ENCODE measurements around the gene ZNF277.

Gene ZNF277

GRCh38 chr7:112385516-112385915 is 179.0 kb downstream of the ZNF277 start:
- Histone ChIP-seq H3K4me1 (ENCODE audit: control insufficient read depth, insufficient read depth, low read length) (no peaks in the 10 kb centered on the region), H3K36me3 (ENCODE audit: control insufficient read depth in 2 of 2, insufficient read depth in 1 of 2, low read length in 2 of 2) (no peaks in the 10 kb centered on the region), H3K4me3 (ENCODE audit: low read depth, low read length) (no peak overlapping the region), H3K9me3 (ENCODE audit: control insufficient read depth, insufficient read depth, low read depth, low read length) (no peaks in the 10 kb centered on the region), H3K27ac (ENCODE audit: extremely low read depth, low read depth, low read length) (no peak overlapping the region)
- ChIA-PET POLR2A (no interaction called here), CTCF (no interaction called here)
- no peak for TF ChIP-seq ZNF146 (tag by site-specific recombination; IDR thresholded peaks at IDR 0.05)
- TF ChIP-seq ZFP37 (tag by site-specific recombination; IDR thresholded peaks at IDR 0.05), result no peak
- TF ChIP-seq ZNF521 (tag by site-specific recombination; IDR thresholded peaks at IDR 0.05), result no peak
- no peak for TF ChIP-seq ZNF629 (tag by site-specific recombination; IDR thresholded peaks at IDR 0.05)
- no peak for TF ChIP-seq ZNF747 (tag by site-specific recombination; IDR thresholded peaks at IDR 0.05)
- TF ChIP-seq ZNF10 (tag by site-specific recombination; IDR thresholded peaks at IDR 0.05), result no peak
- no peak for TF ChIP-seq ZNF488 (tag by site-specific recombination; IDR thresholded peaks at IDR 0.05)
- no peak for TF ChIP-seq FEZF1 (tag by site-specific recombination; IDR thresholded peaks at IDR 0.05)

GRCh38 chr7:112386619-112387018 is 180.1 kb downstream of the ZNF277 start:
- Histone ChIP-seq H3K9me3 (ENCODE audit: control insufficient read depth, insufficient read depth, low read depth, low read length) (no peaks in the 10 kb centered on the region), H3K4me3 (ENCODE audit: low read depth, low read length) (no peak overlapping the region), H3K27ac (ENCODE audit: extremely low read depth, low read depth, low read length) (no peak overlapping the region), H3K36me3 (ENCODE audit: control insufficient read depth in 2 of 2, insufficient read depth in 1 of 2, low read length in 2 of 2) (no peaks in the 10 kb centered on the region), H3K4me1 (ENCODE audit: control insufficient read depth, insufficient read depth, low read length) (no peaks in the 10 kb centered on the region)
- TF ChIP-seq ZNF561 (tag by site-specific recombination; IDR thresholded peaks at IDR 0.05; ENCODE audit: borderline replicate concordance) (no peak), BCL11B (tag by site-specific recombination; IDR thresholded peaks at IDR 0.05; ENCODE audit: low read depth) (no peak), KLF7 (tag by site-specific recombination; IDR thresholded peaks at IDR 0.05; ENCODE audit: borderline replicate concordance) (no peak), SCRT1 (tag by site-specific recombination; IDR thresholded peaks at IDR 0.05; ENCODE audit: borderline replicate concordance) (no peak), ZNF558 (tag by site-specific recombination; IDR thresholded peaks at IDR 0.05) (no peak)
- POLR2A ChIA-PET, result no interaction called here
- CTCF ChIA-PET, result no interaction called here

- POLR2A ChIA-PET, result no interaction called here
- no peaks in the 10 kb centered on the region for H3K36me3 ChIP-seq (ENCODE audit: control insufficient read depth in 2 of 2, insufficient read depth in 1 of 2, low read length in 2 of 2)
- H3K9me3 ChIP-seq (ENCODE audit: control insufficient read depth, insufficient read depth, low read depth, low read length), result no peaks in the 10 kb centered on the region
- CTCF ChIA-PET, result no interaction called here
- H3K27ac ChIP-seq (ENCODE audit: extremely low read depth, low read depth, low read length), result no peak overlapping the region
- H3K4me1 ChIP-seq (ENCODE audit: control insufficient read depth, insufficient read depth, low read length), result no peaks in the 10 kb centered on the region
- no peak overlapping the region for H3K4me3 ChIP-seq (ENCODE audit: low read depth, low read length)
- TF ChIP-seq RBAK (tag by site-specific recombination; IDR thresholded peaks at IDR 0.05) (no peak), ELK4 (IDR thresholded peaks at IDR 0.05; ENCODE audit: borderline replicate concordance, low read depth, low read length) (no peak), HOXC10 (CRISPR knock-in tag; IDR thresholded peaks at IDR 0.05) (no peak), ZFHX2 (tag by site-specific recombination; conservative IDR thresholded peaks at IDR 0.05) (no peak), ZFP41 (tag by site-specific recombination; IDR thresholded peaks at IDR 0.05; ENCODE audit: borderline replicate concordance) (no peak), ZNF423 (tag by site-specific recombination; IDR thresholded peaks at IDR 0.05) (no peak), KLF17 (tag by site-specific recombination; IDR thresholded peaks at IDR 0.05) (no peak), PRDM2 (tag by site-specific recombination; IDR thresholded peaks at IDR 0.05; ENCODE audit: borderline replicate concordance) (no peak), ZNF792 (tag by site-specific recombination; IDR thresholded peaks at IDR 0.05) (no peak), ZNF544 (tag by site-specific recombination; IDR thresholded peaks at IDR 0.05) (no peak)
Measured at GRCh38 chr7:112390167-112390566, 183.7 kb downstream of the ZNF277 start.
